ENCODE measurements around the gene TM9SF1.

DNA sequence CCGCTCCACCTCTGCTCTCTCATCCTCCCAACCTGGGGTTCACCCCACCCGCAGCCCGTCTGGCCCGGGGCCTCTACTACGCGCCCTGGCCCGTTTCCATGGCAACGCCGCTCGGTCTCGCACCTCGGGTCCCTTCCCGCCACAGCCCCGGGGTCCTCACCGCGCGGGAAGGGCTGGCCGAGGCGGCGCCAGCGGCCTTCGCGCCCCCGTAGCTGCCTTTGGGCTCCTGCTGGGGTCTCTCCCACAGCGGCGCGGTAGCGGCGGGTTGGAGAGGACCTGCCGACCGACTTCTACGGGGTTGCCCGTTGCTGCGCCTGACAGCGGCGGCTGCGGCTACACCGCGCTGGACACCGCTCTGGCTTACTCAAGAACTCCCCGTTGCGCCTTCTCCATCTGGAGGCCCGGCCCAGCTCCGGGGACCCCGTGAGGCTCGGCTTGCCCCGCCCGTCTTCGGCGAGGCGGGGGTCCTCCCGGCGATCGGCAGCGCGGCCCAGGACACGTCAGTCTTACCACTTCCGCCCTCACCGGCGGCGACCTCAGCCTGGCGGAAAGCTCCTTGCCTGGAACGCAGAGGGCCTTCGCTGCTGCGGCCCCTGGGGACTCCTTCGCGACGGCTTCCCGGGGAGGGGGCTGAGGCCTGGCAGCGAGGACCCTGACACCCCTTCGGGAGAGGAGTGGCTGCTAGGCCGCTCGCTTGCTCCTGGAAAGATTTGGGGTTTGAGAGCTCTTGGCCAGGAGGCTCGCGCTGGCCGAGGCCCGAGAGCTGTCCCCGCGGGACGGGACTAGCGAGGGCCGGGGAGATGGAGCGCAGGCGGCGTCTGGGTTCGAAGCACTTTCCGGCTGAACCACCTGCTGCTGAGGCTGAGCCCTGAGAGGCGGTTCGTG is at the start of gene TM9SF1:
- TF ChIP-seq, protein P1, sequence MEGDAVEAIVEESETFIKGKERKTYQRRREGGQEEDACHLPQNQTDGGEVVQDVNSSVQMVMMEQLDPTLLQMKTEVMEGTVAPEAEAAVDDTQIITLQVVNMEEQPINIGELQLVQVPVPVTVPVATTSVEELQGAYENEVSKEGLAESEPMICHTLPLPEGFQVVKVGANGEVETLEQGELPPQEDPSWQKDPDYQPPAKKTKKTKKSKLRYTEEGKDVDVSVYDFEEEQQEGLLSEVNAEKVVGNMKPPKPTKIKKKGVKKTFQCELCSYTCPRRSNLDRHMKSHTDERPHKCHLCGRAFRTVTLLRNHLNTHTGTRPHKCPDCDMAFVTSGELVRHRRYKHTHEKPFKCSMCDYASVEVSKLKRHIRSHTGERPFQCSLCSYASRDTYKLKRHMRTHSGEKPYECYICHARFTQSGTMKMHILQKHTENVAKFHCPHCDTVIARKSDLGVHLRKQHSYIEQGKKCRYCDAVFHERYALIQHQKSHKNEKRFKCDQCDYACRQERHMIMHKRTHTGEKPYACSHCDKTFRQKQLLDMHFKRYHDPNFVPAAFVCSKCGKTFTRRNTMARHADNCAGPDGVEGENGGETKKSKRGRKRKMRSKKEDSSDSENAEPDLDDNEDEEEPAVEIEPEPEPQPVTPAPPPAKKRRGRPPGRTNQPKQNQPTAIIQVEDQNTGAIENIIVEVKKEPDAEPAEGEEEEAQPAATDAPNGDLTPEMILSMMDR (IDR thresholded peaks at IDR 0.05) = peak in 1 of 5 experiments; percentile 18
- TF ChIP-seq EP300 (IDR thresholded peaks at IDR 0.05) = peak; percentile 58 to 93

All from tibial nerve (tissue), 4 donors.